Choroid plexus epithelial cell (primary cell): ENCODE results near the gene KIAA1958.

Source experiments
- DNase-seq: peaks from one replicate; pipeline ENCODE4 v3.0.0-alpha.2; 2010; ENCODE audit warnings: low read depth
- H3K4me3 ChIP-seq: 2 replicates; pipeline ENCODE4 v1.5.1; 2011; ENCODE audit warnings: low read depth, mild to moderate bottlenecking, control low read depth, low read length, moderate library complexity
- CTCF ChIP-seq: conservative IDR thresholded peaks from 2 replicates; pipeline ENCODE4 v1.5.1; 2011; ENCODE audit warnings: low read depth, mild to moderate bottlenecking, control low read depth, inconsistent platforms, low read length, moderate library complexity

The KIAA1958 gene

DNA sequence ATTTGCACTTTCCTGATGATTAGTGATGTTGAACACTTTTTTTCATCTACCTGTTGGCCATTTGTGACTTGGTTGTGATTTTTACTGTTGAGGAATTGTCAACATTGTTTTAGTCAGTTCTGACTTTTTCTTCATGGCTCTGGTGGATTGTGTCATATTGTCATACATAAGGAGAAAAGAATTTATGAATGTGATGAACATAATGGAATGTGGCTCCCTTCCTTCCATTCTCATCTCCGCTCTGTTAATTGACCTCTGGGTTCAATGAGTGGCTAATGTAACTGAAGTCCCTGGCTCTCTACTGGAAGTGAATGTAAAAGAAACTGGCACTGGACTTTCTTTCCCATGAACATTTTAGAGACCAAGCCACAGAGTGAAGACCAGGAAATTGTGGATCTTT, 49.2 kb downstream of the KIAA1958 start:
- no peak for TF ChIP-seq CTCF
- DNase-seq, result peak; percentile 76
- H3K4me3 ChIP-seq, result no peak overlapping the region

DNA sequence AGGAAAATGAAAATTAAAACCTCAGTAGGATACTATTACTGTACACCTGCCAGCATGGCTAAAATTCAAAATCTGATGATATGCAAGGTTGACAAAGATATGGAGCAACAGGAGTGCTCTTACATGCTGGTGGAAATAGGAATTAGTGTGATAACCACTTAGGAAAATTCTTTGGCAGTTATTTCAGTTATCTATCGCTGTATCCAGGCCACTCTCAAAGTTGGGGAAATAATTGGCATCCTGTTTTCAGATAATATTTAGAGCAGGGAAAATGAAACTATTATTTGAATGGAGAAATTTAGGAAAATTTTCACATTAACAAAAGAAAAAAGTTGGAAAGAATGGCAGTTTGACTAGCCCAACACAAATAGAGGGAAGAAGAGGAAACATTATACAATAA, 50.9 kb downstream of the KIAA1958 start:
- H3K4me3 ChIP-seq, result no peak overlapping the region
- no peak for TF ChIP-seq CTCF
- DNase-seq, result no peak

DNA sequence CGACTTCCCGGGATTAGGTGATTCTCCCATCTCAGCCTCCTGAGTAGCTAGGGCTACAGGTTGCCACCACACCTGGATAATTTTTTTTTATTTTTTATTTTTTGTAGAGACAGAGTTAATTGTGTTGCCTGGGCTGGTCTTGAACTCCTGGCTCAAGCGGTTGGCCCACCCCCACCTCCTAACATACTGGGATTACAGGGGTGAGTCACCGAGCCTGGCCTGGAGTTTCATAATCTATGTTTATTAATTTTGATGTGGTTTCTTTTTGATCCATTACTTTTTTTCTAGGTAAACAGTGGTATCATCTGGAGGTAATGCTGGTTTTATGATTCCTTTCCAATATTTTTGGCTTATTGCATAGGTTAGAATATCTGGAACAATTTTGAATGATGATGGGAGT, 54.2 kb downstream of the KIAA1958 start:
- DNase-seq, result no peak
- TF ChIP-seq CTCF, result no peak
- no peak overlapping the region for H3K4me3 ChIP-seq

GRCh38 chr9:112541685-112542084, 55.1 kb downstream of the KIAA1958 start:
- H3K4me3 ChIP-seq, result no peak overlapping the region
- no peak for TF ChIP-seq CTCF
- DNase-seq, result peak; percentile 75

GRCh38 chr9:112542593-112543292, 56.1 kb downstream of the KIAA1958 start:
- no peak for TF ChIP-seq CTCF
- H3K4me3 ChIP-seq, result no peak overlapping the region
- DNase-seq, result no peak

GRCh38 chr9:112544477-112544876, 57.9 kb downstream of the KIAA1958 start:
- peak; percentile 8 for DNase-seq
- no peak overlapping the region for H3K4me3 ChIP-seq
- no peak for TF ChIP-seq CTCF

GRCh38 chr9:112545237-112545636, 58.6 kb downstream of the KIAA1958 start:
- H3K4me3 ChIP-seq, result no peak overlapping the region
- TF ChIP-seq CTCF, result no peak
- DNase-seq, result no peak
